ENCODE data around the gene PIP5K1A. TPM values are rescaled to one million over a fixed set of nuclear protein-coding genes. Genes with fewer than 3 reads are reported as not detected.

PIP5K1A gene
- total and polyA plus RNA-seq, 2 of the 8 experiments (the other 6 are each of a cell fraction or from before 2014, with no cell fraction given): 87.5 to 105 TPM

GRCh38 chr1:151197863-151198253 is 494 bp upstream of the PIP5K1A start:
- Histone ChIP-seq H3K18ac (ENCODE audit: extremely low read depth, low read length) (no peak overlapping the region), H4K91ac (replicated peaks; ENCODE audit: insufficient read length, low read length) (no peak overlapping the region), H3K4me2 (ENCODE audit: insufficient read depth in 1 of 2, low read depth in 2 of 2, low read length in 2 of 2) (peak overlapping the region; percentile 68 to 69), H3K36me3 (ENCODE audit: control insufficient read depth in 2 of 4, insufficient read depth in 4 of 4, low read length in 3 of 4) (peaks cover 0 to 8% (median 1%) of the 10 kb centered on the region in 4 experiments; a peak in 2 of 8 replicates), H3K23ac (ENCODE audit: insufficient read length) (no peak overlapping the region), H3K27ac (ENCODE audit: low read depth, low read length) (no peak overlapping the region), H3K56ac (replicated peaks; ENCODE audit: insufficient read length, low read depth, low read length) (no peak overlapping the region), H4K5ac (ENCODE audit: insufficient read length, low read depth, low read length) (peak overlapping the region; percentile 31), H3K79me2 (ENCODE audit: control insufficient read depth in 1 of 2, insufficient read depth in 2 of 2, low read length in 2 of 2) (peaks cover 31 to 44% of the 10 kb centered on the region in 2 experiments), H2BK20ac (ENCODE audit: low read length) (no peak overlapping the region), H2BK5ac (ENCODE audit: low read depth, low read length) (no peak overlapping the region; the same call in 1 of the 2 replicates), H3K23me2 (ENCODE audit: low read depth, low read length) (peaks cover 13% of the 10 kb centered on the region), H3K14ac (ENCODE audit: insufficient read length) (no peak overlapping the region), H4K20me1 (replicated peaks in 1 of 2; ENCODE audit: control insufficient read depth in 1 of 2, insufficient read depth in 2 of 2, low read length in 2 of 2) (peaks cover 4 to 5% of the 10 kb centered on the region in 2 experiments), H2BK12ac (ENCODE audit: low read depth, low read length) (no peak overlapping the region), H3K4me3 (ENCODE audit: extremely low read depth in 1 of 4, insufficient read depth in 2 of 4, low read depth in 3 of 4, low read length in 4 of 4) (peak overlapping the region; percentile 74 to 99 (median 93)), H2BK15ac (ENCODE audit: low read length) (no peak overlapping the region), H3K9ac (replicated peaks in 1 of 4; ENCODE audit: extremely low read depth in 1 of 4, low read depth in 3 of 4, low read length in 3 of 4) (no peak overlapping the region; a peak in 1 of 7 replicates), H2BK120ac (replicated peaks; ENCODE audit: low read depth, low read length) (no peak overlapping the region), H4K8ac (ENCODE audit: extremely low read depth, insufficient read depth, low read length) (no peak overlapping the region; the same call in 1 of the 2 replicates), H2AK5ac (ENCODE audit: low read depth, low read length) (no peak overlapping the region), H3K4ac (replicated peaks; ENCODE audit: insufficient read length, low read depth, low read length) (no peak overlapping the region), H3K4me1 (replicated peaks in 1 of 4; ENCODE audit: control insufficient read depth in 3 of 4, insufficient read depth in 4 of 4, low read length in 3 of 4) (peaks cover 2 to 4% (median 3%) of the 10 kb centered on the region in 4 experiments; a peak in 3 of 7 replicates), H2AFZ (ENCODE audit: low read length) (peak overlapping the region; percentile 62; the same call in 1 of the 2 replicates), H3K9me3 (ENCODE audit: insufficient read depth in 2 of 2, low read depth in 1 of 2, low read length in 1 of 2) (no peaks in the 10 kb centered on the region), H3K27me3 (replicated peaks in 1 of 4; ENCODE audit: control insufficient read depth in 3 of 4, extremely low read depth in 1 of 4, insufficient read depth in 3 of 4, low read length in 3 of 4) (no peaks in the 10 kb centered on the region), H3K79me1 (ENCODE audit: low read depth, low read length) (no peaks in the 10 kb centered on the region)
- DNase-seq (ENCODE audit: low read depth in 1 of 2, low spot score in 2 of 2) (no peak), FAIRE-seq (no peak)
- TF ChIP-seq SUZ12 (IDR thresholded peaks at IDR 0.05; ENCODE audit: low read length) (no peak), BCL11A (IDR thresholded peaks at IDR 0.05; ENCODE audit: low read depth in 2 of 2, low read length in 2 of 2) (no peak), SP1 (IDR thresholded peaks at IDR 0.05; ENCODE audit: low read depth, low read length) (no peak), MAX (IDR thresholded peaks at IDR 0.05) (no peak), EP300 (IDR thresholded peaks at IDR 0.05; ENCODE audit: borderline replicate concordance in 1 of 2, low read depth in 2 of 2, low read length in 2 of 2) (no peak), CREB1 (IDR thresholded peaks at IDR 0.05) (no peak), TCF12 (IDR thresholded peaks at IDR 0.05; ENCODE audit: low read depth, low read length) (no peak), TAF7 (optimal IDR thresholded peaks at IDR 0.05; ENCODE audit: borderline replicate concordance, low read depth, low read length) (no peak), RAD21 (IDR thresholded peaks at IDR 0.05 in 1 of 2, conservative IDR thresholded peaks at IDR 0.05 in 1 of 2; ENCODE audit: low read depth in 2 of 2, low read length in 2 of 2) (no peak), NRF1 (IDR thresholded peaks at IDR 0.05; ENCODE audit: low read depth, low read length) (no peak), BRCA1 (IDR thresholded peaks at IDR 0.05; ENCODE audit: low read depth, low read length) (no peak), PHF8 (conservative IDR thresholded peaks at IDR 0.05; ENCODE audit: low read depth, low read length) (no peak)
- CTCF ChIA-PET (ENCODE audit: partially characterized antibody): interaction anchor here (1.1 kb wide), 1 partner anchor 30 kb away, joined by 3 read pairs; no protein-coding TSS in a partner anchor
- POLR2A ChIA-PET (ENCODE audit: partially characterized antibody): interaction anchor here (1.4 to 1.9 kb wide), 2 partner anchors 8 to 13 kb away, joined by 4 to 7 read pairs; partner anchors contain the start of gene VPS72
- 13% methylated on average over 10 of the region's 10 CpGs; no CpG with 5 or more reads in 1 of the 2 experiments for WGBS, 2 experiments (ENCODE audit: extremely low coverage in 1 of 2, insufficient coverage in 1 of 2, insufficient read length in 1 of 2, insufficient replicate concordance in 2 of 2, low coverage in 1 of 2, low lambda C conversion rate in 2 of 2, missing lambda C conversion rate in 1 of 2)

Data from H1 (cell line).